Esophagus muscularis mucosa (tissue), 4 donors: ENCODE measurements around the gene SETD1A. TPM values are rescaled to one million over a fixed set of nuclear protein-coding genes. Genes with fewer than 3 reads are reported as not detected.

Source experiments
- DNase-seq: peaks from one replicate; pipeline ENCODE4 v3.0.0-alpha.2; 2017; ENCODE audit errors: extremely low spot score
- H3K27ac ChIP-seq, 4 donors: fragments of 200-600 bp; sonication (generic); replicated peaks in 1 of 4; 1 replicate in 3 of 4; 2 replicates in 1 of 4; pipeline ENCODE4 v1.5.1; 2016 to 2019; ENCODE audit warnings: mild to moderate bottlenecking in 1 of 4
- H3K27me3 ChIP-seq, 4 donors: fragments of 200-600 bp; sonication (generic); one replicate each; pipeline versions ENCODE4 v1.5.1 to v1.6.0; 2016 to 2019
- H3K36me3 ChIP-seq, 4 donors: fragments of 200-600 bp; sonication (generic); one replicate each; pipeline ENCODE4 v1.5.1; 2016 to 2019
- H3K4me1 ChIP-seq, 4 donors: fragments of 200-600 bp; sonication (generic); one replicate each; pipeline ENCODE4 v1.5.1; 2016 to 2019
- H3K4me3 ChIP-seq, 4 donors: fragments of 200-600 bp; sonication (generic); 1 replicate in 2 of 4; 2 replicates in 2 of 4; pipeline ENCODE4 v1.5.1; 2016 to 2019; ENCODE audit warnings: mild to moderate bottlenecking in 4 of 4, moderate library complexity in 1 of 4
- H3K9me3 ChIP-seq, 4 donors: fragments of 200-600 bp; sonication (generic); 1 replicate in 3 of 4; 2 replicates in 1 of 4; pipeline ENCODE4 v1.5.1; 2016 to 2019
- EP300 ChIP-seq: sonication (generic); formaldehyde crosslinking; IDR thresholded peaks from one replicate; pipeline ENCODE4 v1.6.1; 2017; ENCODE audit warnings: antibody characterized with exemption
- POLR2A ChIP-seq: fragments of 450-650 bp; IDR thresholded peaks from one replicate; pipeline ENCODE4 v1.6.1; 2017; ENCODE audit warnings: antibody characterized with exemption, moderate library complexity, mild to moderate bottlenecking, low read depth
- POLR2AphosphoS5 ChIP-seq, 2 donors: sonication (generic); formaldehyde crosslinking; IDR thresholded peaks; one replicate each; pipeline ENCODE4 v1.6.1; 2017; ENCODE audit warnings: antibody characterized with exemption in 2 of 2
- WGBS: methylation state at CpG from one replicate; pipeline ENCODE4 v1.1.5; 2018; 5-methylcytosine and 5-hydroxymethylcytosine counted together
- intact Hi-C: fragments of 100-400 bp; cut with DNase I; formaldehyde crosslinking; loops from one replicate; pipeline ENCODE4 v1.15.1; 2023
- total RNA-seq, 4 donors: library from RNA; depleted of rRNA; stranded (reverse); fragments of >200 nt; gene quantifications; one replicate each; pipeline versions ENCODE4 v1.1.0 to v1.2.1, GENCODE V29; 2016
- TF ChIP-seq, protein P1 (sequence below), 3 experiments: fragments of 200-600 bp in 2 of 3; fragments of 450-650 bp in 1 of 3; sonication (generic) in 2 of 3; IDR thresholded peaks; one replicate each; pipeline ENCODE4 v1.5.1; 2017 to 2019; ENCODE audit warnings: antibody characterized with exemption in 3 of 3, mild to moderate bottlenecking in 2 of 3, moderate library complexity in 1 of 3

Gene SETD1A
- total RNA-seq, 4 donors from 2014 or later = 7.1 to 25.4 (median 9.9) TPM

DNA sequence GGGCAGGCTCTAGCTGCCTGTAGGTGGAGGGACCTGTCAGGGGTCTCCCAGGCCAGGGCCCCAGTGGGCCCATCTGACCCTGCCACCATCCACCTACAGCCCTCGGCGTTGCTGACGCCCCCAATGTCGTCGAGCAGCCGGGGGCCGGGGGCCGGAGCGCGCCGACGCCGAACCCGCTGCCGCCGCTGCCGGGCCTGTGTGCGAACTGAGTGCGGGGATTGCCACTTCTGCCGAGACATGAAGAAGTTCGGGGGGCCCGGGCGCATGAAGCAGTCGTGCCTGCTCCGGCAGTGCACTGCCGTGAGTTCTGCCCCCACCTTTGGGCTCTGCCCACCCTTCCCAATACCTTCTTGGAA is 31.9 kb upstream of the SETD1A start:
- DNase-seq = no peak
- no peak overlapping the region for H3K4me3 ChIP-seq
- intact Hi-C loops = no loop called here
- H3K27me3 ChIP-seq = no peaks in the 10 kb centered on the region
- peaks cover 3 to 50% (median 21%) of the 10 kb centered on the region in 4 donors for H3K36me3 ChIP-seq
- H3K9me3 ChIP-seq = no peaks in the 10 kb centered on the region
- no peak for TF ChIP-seq EP300
- TF ChIP-seq POLR2AphosphoS5 (IDR thresholded peaks at IDR 0.05) = no peak
- H3K27ac ChIP-seq = peak overlapping the region in 2 of 4 donors; percentile 93 to 96
- 93% methylated on average over 24 of the region's 26 CpGs for WGBS
- H3K4me1 ChIP-seq = peaks cover 24 to 61% (median 44%) of the 10 kb centered on the region in 4 donors

DNA sequence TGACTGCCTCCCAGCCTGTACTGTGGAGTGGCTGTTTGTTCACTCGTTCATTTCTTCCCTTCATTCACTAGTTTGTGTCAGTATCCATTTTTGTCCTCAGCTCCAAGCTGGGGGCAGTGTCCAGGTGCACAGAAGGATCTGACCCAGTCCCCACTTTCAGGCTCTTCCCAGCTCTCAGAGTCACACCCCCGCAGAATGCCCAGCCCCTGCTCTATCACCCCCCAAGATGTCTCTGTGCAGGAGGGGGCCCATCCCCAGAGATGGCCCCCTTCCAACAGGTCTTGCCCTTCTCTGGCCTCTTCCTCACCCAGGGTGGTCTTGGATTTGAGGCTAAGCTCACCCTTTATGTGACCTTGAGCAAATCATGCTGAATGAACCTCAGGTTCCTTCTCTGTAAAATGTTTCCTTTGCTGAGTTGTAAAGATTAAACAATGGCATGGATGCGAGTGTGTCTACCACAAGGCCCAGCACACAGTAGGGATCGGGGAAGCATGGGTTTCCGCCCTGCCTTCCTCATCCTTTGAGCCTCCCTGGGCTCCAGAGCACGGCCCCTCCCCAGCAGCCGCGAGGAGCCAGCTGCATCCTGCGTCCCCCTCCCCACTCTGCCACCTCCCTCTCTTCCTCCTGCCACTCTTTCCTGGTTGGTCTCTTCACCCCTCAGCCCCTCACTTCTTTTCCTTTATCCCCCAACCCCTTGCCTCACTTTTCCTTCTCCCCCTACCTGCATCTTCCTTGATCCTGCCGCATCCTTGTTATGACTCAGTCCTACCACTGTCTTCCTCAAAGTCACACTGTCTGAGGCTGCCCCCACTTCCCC is 31.4 kb upstream of the SETD1A start:
- Histone ChIP-seq H3K9me3 (no peaks in the 10 kb centered on the region), H3K4me3 (no peak overlapping the region), H3K36me3 (peaks cover 9 to 56% (median 27%) of the 10 kb centered on the region in 4 donors), H3K27me3 (no peaks in the 10 kb centered on the region), H3K27ac (no peak overlapping the region), H3K4me1 (peaks cover 24 to 57% (median 41%) of the 10 kb centered on the region in 4 donors)
- TF ChIP-seq EP300 (no peak), POLR2A (no peak), POLR2AphosphoS5 (IDR thresholded peaks at IDR 0.05) (no peak)
- TF ChIP-seq, protein P1, sequence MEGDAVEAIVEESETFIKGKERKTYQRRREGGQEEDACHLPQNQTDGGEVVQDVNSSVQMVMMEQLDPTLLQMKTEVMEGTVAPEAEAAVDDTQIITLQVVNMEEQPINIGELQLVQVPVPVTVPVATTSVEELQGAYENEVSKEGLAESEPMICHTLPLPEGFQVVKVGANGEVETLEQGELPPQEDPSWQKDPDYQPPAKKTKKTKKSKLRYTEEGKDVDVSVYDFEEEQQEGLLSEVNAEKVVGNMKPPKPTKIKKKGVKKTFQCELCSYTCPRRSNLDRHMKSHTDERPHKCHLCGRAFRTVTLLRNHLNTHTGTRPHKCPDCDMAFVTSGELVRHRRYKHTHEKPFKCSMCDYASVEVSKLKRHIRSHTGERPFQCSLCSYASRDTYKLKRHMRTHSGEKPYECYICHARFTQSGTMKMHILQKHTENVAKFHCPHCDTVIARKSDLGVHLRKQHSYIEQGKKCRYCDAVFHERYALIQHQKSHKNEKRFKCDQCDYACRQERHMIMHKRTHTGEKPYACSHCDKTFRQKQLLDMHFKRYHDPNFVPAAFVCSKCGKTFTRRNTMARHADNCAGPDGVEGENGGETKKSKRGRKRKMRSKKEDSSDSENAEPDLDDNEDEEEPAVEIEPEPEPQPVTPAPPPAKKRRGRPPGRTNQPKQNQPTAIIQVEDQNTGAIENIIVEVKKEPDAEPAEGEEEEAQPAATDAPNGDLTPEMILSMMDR (IDR thresholded peaks at IDR 0.05) = no peak
- 68% methylated on average over 10 of the region's 10 CpGs for WGBS
- no peak for DNase-seq
- intact Hi-C loops = no loop called here

DNA sequence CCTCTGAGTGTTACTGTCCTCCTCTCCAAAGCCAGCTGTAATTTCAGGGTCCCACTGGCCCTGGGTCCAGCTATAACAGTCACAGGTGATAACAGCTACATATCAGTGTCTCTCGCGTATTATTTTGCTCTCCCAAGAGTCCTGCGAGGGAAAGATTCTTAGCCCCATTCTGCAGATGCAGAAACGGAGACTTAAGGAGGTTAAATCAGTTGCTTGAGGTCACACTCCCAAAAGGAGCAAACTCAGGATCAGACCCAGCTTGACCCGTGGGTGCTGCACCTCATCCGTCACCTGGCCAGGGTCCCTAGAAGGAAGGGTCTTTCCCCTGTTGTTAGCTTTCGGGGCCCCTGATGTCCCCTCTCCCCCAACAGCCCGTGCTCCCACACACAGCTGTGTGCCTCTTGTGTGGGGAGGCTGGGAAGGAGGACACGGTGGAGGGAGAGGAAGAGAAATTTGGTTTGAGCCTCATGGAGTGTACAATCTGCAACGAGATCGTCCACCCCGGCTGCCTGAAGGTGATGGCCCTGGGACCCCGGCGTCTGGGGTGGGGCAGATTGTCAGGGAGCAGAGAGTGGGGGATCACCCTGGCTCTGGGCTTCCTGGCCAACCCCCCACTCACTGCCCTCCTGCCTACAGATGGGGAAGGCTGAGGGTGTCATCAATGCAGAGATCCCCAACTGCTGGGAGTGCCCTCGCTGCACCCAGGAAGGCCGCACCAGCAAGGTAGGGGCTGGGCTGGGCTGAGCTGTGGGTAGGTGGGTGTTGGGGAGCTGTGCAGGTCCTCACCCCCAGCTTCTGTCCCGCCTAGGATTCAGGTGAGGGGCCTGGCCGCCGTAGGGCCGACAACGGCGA is 30.4 kb upstream of the SETD1A start:
- Histone ChIP-seq H3K4me1 (peaks cover 19 to 47% (median 33%) of the 10 kb centered on the region in 4 donors), H3K36me3 (peaks cover 14 to 65% (median 36%) of the 10 kb centered on the region in 4 donors), H3K27me3 (no peaks in the 10 kb centered on the region), H3K9me3 (no peaks in the 10 kb centered on the region), H3K27ac (peak overlapping the region; percentile 4 to 51 (median 29)), H3K4me3 (peak overlapping the region in 1 of 4 donors; percentile 5)
- TF ChIP-seq, protein P1 (IDR thresholded peaks at IDR 0.05) = no peak
- no peak for DNase-seq
- intact Hi-C loops = no loop called here
- WGBS = 91% methylated on average over 12 of the region's 22 CpGs

DNA sequence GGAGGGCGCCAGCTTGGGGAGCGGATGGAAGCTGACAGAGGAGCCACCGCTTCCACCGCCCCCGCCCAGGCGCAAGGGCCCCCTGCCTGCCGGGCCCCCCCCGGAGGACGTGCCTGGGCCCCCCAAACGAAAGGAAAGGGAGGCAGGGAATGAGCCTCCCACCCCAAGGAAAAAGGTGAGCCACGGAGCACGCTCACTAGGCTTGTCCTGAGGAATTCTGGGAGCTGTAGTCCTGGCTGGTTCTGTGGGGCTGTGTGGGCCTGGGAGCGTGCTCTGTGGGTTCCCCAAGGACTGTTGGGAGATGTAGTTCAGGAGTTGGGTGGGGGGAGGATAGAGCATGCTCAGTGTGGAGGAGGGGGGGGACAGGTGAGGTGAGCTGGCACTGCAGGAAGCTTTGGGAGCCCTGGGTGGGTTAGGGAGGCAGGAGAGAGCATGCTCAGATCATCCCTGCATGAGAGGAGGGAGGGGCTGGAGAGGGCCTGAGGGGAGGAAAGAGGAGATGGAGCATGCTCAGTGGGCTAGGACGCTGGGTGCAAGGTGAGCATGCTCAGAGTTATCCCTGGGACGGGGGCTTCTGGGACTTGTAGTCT is 29.7 kb upstream of the SETD1A start:
- no peak for DNase-seq
- Histone ChIP-seq H3K36me3 (peaks cover 19 to 72% (median 42%) of the 10 kb centered on the region in 4 donors), H3K4me1 (peaks cover 19 to 47% (median 33%) of the 10 kb centered on the region in 4 donors), H3K4me3 (peak overlapping the region in 1 of 4 donors; percentile 5), H3K9me3 (no peaks in the 10 kb centered on the region), H3K27me3 (no peaks in the 10 kb centered on the region), H3K27ac (peak overlapping the region; percentile 4 to 51 (median 29))
- 30% methylated on average over 6 of the region's 15 CpGs for WGBS
- intact Hi-C loops = no loop called here
- TF ChIP-seq EP300 = no peak
- TF ChIP-seq POLR2AphosphoS5 (IDR thresholded peaks at IDR 0.05) = peak in 1 of 2 donors; percentile 14

DNA sequence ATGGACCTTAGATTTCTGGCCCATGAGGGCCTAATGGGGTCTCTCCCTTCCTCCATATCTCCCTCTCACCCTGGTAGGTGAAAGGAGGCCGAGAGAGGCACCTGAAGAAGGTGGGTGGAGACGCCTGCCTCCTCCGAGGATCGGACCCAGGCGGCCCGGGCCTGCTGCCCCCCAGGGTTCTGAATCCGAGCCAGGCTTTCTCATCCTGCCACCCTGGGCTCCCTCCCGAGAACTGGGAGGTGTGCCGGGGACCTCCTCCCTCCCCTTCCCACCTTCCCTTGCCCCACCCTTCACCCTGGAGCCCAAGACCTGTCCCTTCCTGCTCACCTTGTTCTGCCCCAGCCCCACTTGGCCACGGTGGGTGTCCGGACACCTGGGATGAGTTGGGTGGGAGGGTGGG is 29.2 kb upstream of the SETD1A start:
- no peaks in the 10 kb centered on the region for H3K27me3 ChIP-seq
- TF ChIP-seq POLR2A = no peak
- TF ChIP-seq, protein P1 (IDR thresholded peaks at IDR 0.05) = no peak
- no peak for TF ChIP-seq POLR2AphosphoS5 (IDR thresholded peaks at IDR 0.05)
- no peak for TF ChIP-seq EP300
- H3K4me1 ChIP-seq = peaks cover 19 to 47% (median 33%) of the 10 kb centered on the region in 4 donors
- no peak for DNase-seq
- no peak overlapping the region for H3K4me3 ChIP-seq
- no peaks in the 10 kb centered on the region for H3K9me3 ChIP-seq
- intact Hi-C loops = no loop called here
- peaks cover 20 to 77% (median 45%) of the 10 kb centered on the region in 4 donors for H3K36me3 ChIP-seq
- H3K27ac ChIP-seq = no peak overlapping the region
- WGBS = 75% methylated on average over 10 of the region's 11 CpGs
